Measurements from ENCODE around the gene CLSTN2.

CLSTN2 gene

DNA sequence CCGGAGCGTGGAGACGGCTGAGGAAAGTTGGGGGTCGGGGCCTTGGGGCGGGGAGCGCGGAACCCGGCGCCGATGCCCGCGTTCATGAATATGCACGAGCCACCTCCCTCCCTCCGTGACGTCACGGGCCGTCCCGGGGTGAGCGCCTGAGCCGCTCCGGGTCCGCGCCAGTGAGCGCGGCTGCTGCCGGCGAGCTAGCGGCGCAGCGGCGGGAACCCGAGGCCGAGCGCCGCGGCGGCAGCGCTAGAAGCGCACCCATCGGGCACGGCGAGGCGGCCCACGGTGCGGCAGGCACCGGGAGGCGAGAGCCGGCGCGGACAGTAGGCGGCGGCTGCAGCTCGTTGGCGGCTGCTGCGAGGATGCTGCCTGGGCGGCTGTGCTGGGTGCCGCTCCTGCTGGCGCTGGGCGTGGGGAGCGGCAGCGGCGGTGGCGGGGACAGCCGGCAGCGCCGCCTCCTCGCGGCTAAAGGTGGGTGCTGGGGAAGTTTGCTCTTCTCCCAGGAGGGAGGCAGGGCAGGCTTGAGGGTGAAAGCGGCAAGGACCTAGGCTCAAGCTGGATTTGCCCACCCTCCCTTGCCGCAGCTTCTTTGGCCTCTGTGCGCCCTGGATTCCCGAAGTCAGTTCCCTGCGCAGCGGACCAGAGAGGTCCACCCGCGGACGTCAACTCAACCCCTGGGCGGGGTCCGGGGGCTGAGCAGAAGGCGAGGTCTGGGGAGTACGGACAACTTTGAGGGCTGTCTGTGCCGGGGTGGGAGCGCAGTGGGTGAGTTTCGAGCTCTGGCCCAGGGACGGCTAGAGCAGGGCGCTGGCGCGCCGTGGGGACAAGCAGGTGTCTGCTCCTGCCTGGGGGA lies at the start of gene CLSTN2:
CLSTN2 (plus strand) TSS at position 170 of the 850 bp plus-strand sequence.
- Mint-ChIP-seq H3K9me3 (no peaks in the 10 kb centered on the region), H3K27me3 (ENCODE audit: low read depth) (peaks cover 45% of the 10 kb centered on the region), H3K36me3 (ENCODE audit: low read depth) (no peaks in the 10 kb centered on the region), H3K4me3 (peak within 1 kb of the TSS; percentile 76 to 94 (median 90)), H3K4me1 (peaks cover 29% of the 10 kb centered on the region), H3K27ac (peak within 1 kb of the TSS in 1 of 3 experiments; percentile 36)
- TF ChIP-seq, protein P1, sequence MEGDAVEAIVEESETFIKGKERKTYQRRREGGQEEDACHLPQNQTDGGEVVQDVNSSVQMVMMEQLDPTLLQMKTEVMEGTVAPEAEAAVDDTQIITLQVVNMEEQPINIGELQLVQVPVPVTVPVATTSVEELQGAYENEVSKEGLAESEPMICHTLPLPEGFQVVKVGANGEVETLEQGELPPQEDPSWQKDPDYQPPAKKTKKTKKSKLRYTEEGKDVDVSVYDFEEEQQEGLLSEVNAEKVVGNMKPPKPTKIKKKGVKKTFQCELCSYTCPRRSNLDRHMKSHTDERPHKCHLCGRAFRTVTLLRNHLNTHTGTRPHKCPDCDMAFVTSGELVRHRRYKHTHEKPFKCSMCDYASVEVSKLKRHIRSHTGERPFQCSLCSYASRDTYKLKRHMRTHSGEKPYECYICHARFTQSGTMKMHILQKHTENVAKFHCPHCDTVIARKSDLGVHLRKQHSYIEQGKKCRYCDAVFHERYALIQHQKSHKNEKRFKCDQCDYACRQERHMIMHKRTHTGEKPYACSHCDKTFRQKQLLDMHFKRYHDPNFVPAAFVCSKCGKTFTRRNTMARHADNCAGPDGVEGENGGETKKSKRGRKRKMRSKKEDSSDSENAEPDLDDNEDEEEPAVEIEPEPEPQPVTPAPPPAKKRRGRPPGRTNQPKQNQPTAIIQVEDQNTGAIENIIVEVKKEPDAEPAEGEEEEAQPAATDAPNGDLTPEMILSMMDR (IDR thresholded peaks at IDR 0.05; ENCODE audit: unreplicated experiment in 3 of 3), result peak in 1 of 3 experiments; percentile 30

- H3K27me3 Mint-ChIP-seq (ENCODE audit: low read depth), result no peaks in the 10 kb centered on the region
- TF ChIP-seq, protein P1 (IDR thresholded peaks at IDR 0.05; ENCODE audit: unreplicated experiment in 3 of 3), result no peak
- H3K36me3 Mint-ChIP-seq (ENCODE audit: low read depth), result no peaks in the 10 kb centered on the region
Observed at GRCh38 chr3:139887431-139887830, 47.6 kb upstream of the CLSTN2 start.

DNA sequence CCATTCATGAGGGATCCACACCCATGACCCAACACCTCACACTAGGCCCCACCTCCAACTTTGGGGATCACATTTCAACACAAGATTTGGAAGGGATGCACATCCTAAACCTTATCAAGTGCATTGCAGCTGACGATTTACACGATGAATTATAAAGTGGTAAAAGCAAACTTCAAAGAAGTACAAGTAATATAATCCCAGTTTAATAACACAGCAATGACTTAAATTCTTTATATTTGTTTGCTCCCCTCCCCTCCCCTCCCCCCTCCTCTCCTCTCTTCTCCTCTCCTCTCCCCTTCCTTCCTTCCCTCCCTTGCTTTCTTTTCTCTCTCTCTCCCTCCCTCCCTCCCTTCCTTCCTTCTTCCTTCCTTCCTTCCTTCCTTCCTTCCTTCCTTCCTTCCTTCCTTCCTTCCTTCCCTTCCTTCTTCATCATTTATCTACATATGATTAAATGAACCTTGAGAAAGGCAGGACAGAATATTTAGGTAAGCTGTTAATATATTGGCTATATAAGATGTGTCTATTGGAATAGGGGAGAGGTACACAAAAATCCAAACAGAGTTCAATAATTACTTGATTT lies 46.3 kb upstream of the CLSTN2 start:
- Mint-ChIP-seq H3K36me3 (ENCODE audit: low read depth) (no peaks in the 10 kb centered on the region), H3K9me3 (peaks cover 3% of the 10 kb centered on the region), H3K4me1 (no peaks in the 10 kb centered on the region), H3K4me3 (no peak overlapping the region), H3K27me3 (ENCODE audit: low read depth) (no peaks in the 10 kb centered on the region), H3K27ac (no peak overlapping the region)
- TF ChIP-seq, protein P1 (IDR thresholded peaks at IDR 0.05; ENCODE audit: unreplicated experiment in 3 of 3), result no peak

More at GRCh38 chr3:139887431-139887830, 47.6 kb upstream of the CLSTN2 start:
- H3K4me3 Mint-ChIP-seq, result no peak overlapping the region
- H3K9me3 Mint-ChIP-seq, result peaks cover 8% of the 10 kb centered on the region
- no peak overlapping the region for H3K27ac Mint-ChIP-seq
- no peaks in the 10 kb centered on the region for H3K4me1 Mint-ChIP-seq

GRCh38 chr3:139893267-139893962 lies 41.6 kb upstream of the CLSTN2 start:
- no peaks in the 10 kb centered on the region for H3K27me3 Mint-ChIP-seq (ENCODE audit: low read depth)
- H3K4me1 Mint-ChIP-seq, result no peaks in the 10 kb centered on the region
- H3K27ac Mint-ChIP-seq, result no peak overlapping the region
- no peaks in the 10 kb centered on the region for H3K36me3 Mint-ChIP-seq (ENCODE audit: low read depth)
- TF ChIP-seq, protein P1 (IDR thresholded peaks at IDR 0.05; ENCODE audit: unreplicated experiment in 3 of 3), result no peak
- H3K9me3 Mint-ChIP-seq, result no peaks in the 10 kb centered on the region
- no peak overlapping the region for H3K4me3 Mint-ChIP-seq

- Mint-ChIP-seq H3K27me3 (ENCODE audit: low read depth) (no peaks in the 10 kb centered on the region), H3K4me1 (no peaks in the 10 kb centered on the region), H3K36me3 (ENCODE audit: low read depth) (no peaks in the 10 kb centered on the region), H3K4me3 (no peak overlapping the region), H3K27ac (no peak overlapping the region), H3K9me3 (no peaks in the 10 kb centered on the region)
- TF ChIP-seq, protein P1 (IDR thresholded peaks at IDR 0.05; ENCODE audit: unreplicated experiment in 3 of 3), result no peak
Observed at GRCh38 chr3:139893963-139894642, 40.9 kb upstream of the CLSTN2 start.
